Measurements from ENCODE around the gene CBX4. TPM values are rescaled to one million over a fixed set of nuclear protein-coding genes. Genes with fewer than 3 reads are reported as not detected.

Gene CBX4
- 43.4 and 86.8 TPM in 2 replicates for total RNA-seq

- FAIRE-seq (no peak), DNase-seq (ENCODE audit: low read depth) (peak; percentile 71)
- peak; percentile 72 for TF ChIP-seq CTCF (IDR thresholded peaks at IDR 0.05; ENCODE audit: insufficient read depth, low read length, severe bottlenecking)
- Histone ChIP-seq H3K36me3 (ENCODE audit: control insufficient read depth, insufficient read depth, low read length) (peaks cover 21% of the 10 kb centered on the region), H3K4me3 (ENCODE audit: low read depth, low read length) (peak within 1 kb of the TSS; percentile 64), H3K27me3 (ENCODE audit: control insufficient read depth, insufficient read depth, low read length) (peaks cover 28% of the 10 kb centered on the region)
These were observed at the start of gene CBX4 for GRCh38 chr17:79839356-79840268. CBX4 (minus strand) TSS chr17:79839440; CDS start chr17:79839251, 189 bp downstream.

GRCh38 chr17:79888009-79888540 lies 48.8 kb upstream of the CBX4 start:
- no peak for DNase-seq (ENCODE audit: low read depth)
- Histone ChIP-seq H3K36me3 (ENCODE audit: control insufficient read depth, insufficient read depth, low read length) (no peaks in the 10 kb centered on the region), H3K27me3 (ENCODE audit: control insufficient read depth, insufficient read depth, low read length) (peaks cover 8% of the 10 kb centered on the region), H3K4me3 (ENCODE audit: low read depth, low read length) (no peak overlapping the region)
- FAIRE-seq, result no peak
- TF ChIP-seq CTCF (IDR thresholded peaks at IDR 0.05; ENCODE audit: insufficient read depth, low read length, severe bottlenecking), result no peak

- DNase-seq (ENCODE audit: low read depth), result no peak
- Histone ChIP-seq H3K27me3 (ENCODE audit: control insufficient read depth, insufficient read depth, low read length) (peaks cover 8% of the 10 kb centered on the region), H3K36me3 (ENCODE audit: control insufficient read depth, insufficient read depth, low read length) (no peaks in the 10 kb centered on the region), H3K4me3 (ENCODE audit: low read depth, low read length) (no peak overlapping the region)
- FAIRE-seq, result no peak
- no peak for TF ChIP-seq CTCF (IDR thresholded peaks at IDR 0.05; ENCODE audit: insufficient read depth, low read length, severe bottlenecking)
These were observed 48.3 kb upstream of the CBX4 start for GRCh38 chr17:79887451-79887991.

- H3K27me3 ChIP-seq (ENCODE audit: control insufficient read depth, insufficient read depth, low read length), result no peaks in the 10 kb centered on the region
- TF ChIP-seq CTCF (IDR thresholded peaks at IDR 0.05; ENCODE audit: insufficient read depth, low read length, severe bottlenecking), result no peak
- FAIRE-seq (no peak), DNase-seq (ENCODE audit: low read depth) (no peak)
- no peak overlapping the region for H3K4me3 ChIP-seq (ENCODE audit: low read depth, low read length)
- H3K36me3 ChIP-seq (ENCODE audit: control insufficient read depth, insufficient read depth, low read length), result no peaks in the 10 kb centered on the region
These were observed 44.0 kb upstream of the CBX4 start for GRCh38 chr17:79883202-79883601.

DNA sequence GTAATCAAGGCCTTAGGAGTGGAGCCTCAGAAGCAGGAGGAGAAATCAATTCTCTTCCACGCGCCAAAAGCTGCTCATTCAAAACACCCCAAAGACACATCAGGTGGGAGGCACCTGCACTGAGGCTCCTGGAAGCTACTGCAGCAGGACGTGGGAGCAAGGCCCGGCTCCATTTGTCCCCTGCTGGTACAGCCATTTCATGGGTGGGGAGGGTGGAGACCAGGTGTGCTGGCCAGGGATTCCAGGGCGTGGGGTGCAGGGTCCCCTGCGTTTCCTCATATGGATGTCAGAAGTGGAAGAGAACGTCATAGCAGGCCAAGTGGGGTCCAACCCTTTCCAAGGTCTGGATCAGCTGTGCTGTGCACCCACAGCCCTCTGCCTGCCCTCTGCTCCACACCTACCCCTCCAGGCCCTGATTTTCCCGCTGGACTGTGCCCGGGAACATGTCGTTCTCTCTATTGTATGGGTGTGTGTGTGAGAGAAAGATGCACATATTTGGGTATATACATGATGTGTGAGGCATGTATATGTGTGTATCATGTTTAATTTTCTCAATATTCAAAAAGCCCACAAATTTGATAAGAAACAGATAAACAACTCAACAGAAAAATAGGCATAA lies 39.2 kb upstream of the CBX4 start:
- DNase-seq (ENCODE audit: low read depth) (no peak), FAIRE-seq (no peak)
- Histone ChIP-seq H3K4me3 (ENCODE audit: low read depth, low read length) (no peak overlapping the region), H3K36me3 (ENCODE audit: control insufficient read depth, insufficient read depth, low read length) (no peaks in the 10 kb centered on the region), H3K27me3 (ENCODE audit: control insufficient read depth, insufficient read depth, low read length) (no peaks in the 10 kb centered on the region)
- no peak for TF ChIP-seq CTCF (IDR thresholded peaks at IDR 0.05; ENCODE audit: insufficient read depth, low read length, severe bottlenecking)

Measured in bronchial epithelial cell (primary cell).